GM06990 (cell line): ENCODE measurements around the gene ZNF574.

Experiments used
- DNase-seq: peaks from one replicate; pipeline ENCODE4 v3.0.0-alpha.2; 2011; ENCODE audit not compliant: insufficient read length; ENCODE audit errors: extremely low read depth
- H3K27me3 ChIP-seq: replicated peaks from 2 replicates; pipeline ENCODE4 v1.6.0; 2011; ENCODE audit warnings: low read length; ENCODE audit not compliant: control insufficient read depth, insufficient read depth
- H3K36me3 ChIP-seq: 2 replicates; pipeline ENCODE4 v1.5.1; 2011; ENCODE audit warnings: low read length; ENCODE audit not compliant: control insufficient read depth, insufficient read depth
- H3K4me3 ChIP-seq: replicated peaks from 2 replicates; pipeline ENCODE4 v1.5.1; 2011; ENCODE audit warnings: low read depth, mild to moderate bottlenecking, control low read depth, low read length
- TF ChIP-seq, protein P1 (sequence below): IDR thresholded peaks from 2 replicates; pipeline ENCODE4 v1.5.1; 2011; ENCODE audit warnings: low read length, control low read depth, mild to moderate bottlenecking, inconsistent platforms; ENCODE audit not compliant: insufficient read depth, poor library complexity, severe bottlenecking

The ZNF574 gene

DNA sequence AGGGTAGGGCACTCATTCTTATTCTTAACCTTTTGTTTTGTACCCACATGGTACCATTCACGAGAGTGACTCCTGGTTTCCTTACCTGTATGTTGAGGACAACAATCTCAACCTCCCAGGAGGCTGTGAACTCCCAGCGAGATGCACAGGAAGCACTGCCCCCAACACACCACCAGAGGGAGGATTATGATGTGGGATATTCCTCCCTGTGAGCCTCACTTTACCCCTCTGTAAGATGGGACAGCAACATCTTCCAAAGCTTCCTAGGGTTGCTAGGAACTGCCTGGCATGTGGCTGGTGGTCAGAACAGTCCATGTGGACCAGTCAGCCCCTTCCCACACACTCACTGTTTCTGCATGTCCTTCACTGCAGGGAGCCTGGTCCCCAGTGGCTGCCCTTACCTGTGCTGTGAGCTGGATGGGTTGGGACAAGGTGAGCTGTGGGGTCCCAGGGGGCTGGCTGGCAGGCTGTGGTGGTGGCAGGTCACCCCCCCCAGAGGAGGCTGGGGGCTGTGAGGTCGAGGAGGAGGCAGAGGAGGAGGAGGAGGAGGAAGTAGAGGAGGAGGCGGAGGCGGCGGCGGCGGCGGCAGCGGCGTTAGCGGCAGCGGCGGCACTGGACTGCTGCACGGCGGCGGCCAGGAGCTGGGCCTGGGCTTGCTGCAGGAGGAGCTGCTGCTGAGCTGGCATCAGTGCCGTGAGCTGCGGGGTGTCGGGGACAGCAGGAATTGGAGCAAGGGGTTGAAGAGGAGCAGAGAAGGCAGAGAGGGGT is 40.5 kb downstream of the ZNF574 start:
- TF ChIP-seq, protein P1, sequence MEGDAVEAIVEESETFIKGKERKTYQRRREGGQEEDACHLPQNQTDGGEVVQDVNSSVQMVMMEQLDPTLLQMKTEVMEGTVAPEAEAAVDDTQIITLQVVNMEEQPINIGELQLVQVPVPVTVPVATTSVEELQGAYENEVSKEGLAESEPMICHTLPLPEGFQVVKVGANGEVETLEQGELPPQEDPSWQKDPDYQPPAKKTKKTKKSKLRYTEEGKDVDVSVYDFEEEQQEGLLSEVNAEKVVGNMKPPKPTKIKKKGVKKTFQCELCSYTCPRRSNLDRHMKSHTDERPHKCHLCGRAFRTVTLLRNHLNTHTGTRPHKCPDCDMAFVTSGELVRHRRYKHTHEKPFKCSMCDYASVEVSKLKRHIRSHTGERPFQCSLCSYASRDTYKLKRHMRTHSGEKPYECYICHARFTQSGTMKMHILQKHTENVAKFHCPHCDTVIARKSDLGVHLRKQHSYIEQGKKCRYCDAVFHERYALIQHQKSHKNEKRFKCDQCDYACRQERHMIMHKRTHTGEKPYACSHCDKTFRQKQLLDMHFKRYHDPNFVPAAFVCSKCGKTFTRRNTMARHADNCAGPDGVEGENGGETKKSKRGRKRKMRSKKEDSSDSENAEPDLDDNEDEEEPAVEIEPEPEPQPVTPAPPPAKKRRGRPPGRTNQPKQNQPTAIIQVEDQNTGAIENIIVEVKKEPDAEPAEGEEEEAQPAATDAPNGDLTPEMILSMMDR = peak; percentile 32

DNA sequence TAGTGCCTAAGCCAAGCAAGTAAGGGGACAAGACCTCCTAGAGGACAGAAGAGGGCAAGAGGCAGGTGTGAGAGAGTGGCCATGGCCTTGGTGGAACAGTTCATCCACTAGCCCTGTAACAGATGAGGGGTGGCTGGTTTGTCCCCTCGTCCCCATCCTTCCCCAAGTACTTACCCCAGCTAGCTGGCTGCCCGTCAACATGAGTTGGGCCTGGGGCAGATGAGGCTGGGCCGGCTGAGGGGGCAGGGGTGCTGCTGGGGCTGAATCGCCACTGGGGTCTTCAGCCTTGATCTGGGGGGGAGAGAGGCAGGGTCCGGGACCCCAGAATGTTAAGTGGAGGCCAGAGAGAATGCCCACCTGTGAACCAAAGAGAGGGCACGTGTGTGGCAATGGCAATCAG is 41.1 kb downstream of the ZNF574 start:
- TF ChIP-seq, protein P1 = no peak
- Histone ChIP-seq H3K36me3 (peaks cover 29% of the 10 kb centered on the region), H3K4me3 (no peak overlapping the region), H3K27me3 (no peaks in the 10 kb centered on the region)
- no peak for DNase-seq

More for the DNA sequence above, 40.5 kb downstream of the ZNF574 start:
- no peak for DNase-seq
- peaks cover 30% of the 10 kb centered on the region for H3K36me3 ChIP-seq
- H3K4me3 ChIP-seq = no peak overlapping the region
- H3K27me3 ChIP-seq = no peaks in the 10 kb centered on the region

DNA sequence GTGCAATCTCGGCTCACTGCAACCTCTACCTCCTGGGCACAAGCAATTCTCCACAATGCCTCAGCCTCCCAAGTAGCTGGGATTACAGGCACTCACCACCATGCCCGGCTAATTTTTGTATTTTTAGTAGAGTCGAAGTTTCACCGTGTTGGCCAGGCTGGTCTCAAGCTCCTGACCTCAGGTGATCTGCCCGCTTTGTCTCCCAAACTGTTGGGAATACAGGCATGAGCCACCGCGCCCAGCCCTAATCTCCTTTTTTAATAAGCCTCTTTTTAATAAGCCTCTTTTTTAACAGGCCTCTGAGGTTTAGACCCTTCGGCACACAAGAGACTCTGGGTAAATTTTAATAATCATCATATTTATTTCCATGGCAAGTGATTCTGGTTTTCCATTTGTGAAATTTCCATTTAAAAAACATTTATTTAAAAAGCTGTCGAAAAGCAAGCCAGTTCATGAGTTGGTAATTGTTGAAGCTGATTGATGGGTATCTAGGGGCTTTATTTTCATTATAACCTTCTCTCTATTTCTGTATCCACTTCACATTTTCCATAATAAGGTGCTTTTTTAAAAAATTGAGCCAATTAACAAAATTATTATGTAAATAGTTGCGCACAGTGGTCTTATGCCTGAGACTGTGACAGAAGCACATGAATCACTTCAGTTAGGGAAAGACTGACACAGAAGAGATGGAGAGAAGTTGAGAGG is 44.5 kb downstream of the ZNF574 start:
- no peak overlapping the region for H3K4me3 ChIP-seq
- no peak for DNase-seq
- TF ChIP-seq, protein P1 = no peak
- peaks cover 19% of the 10 kb centered on the region for H3K36me3 ChIP-seq
- H3K27me3 ChIP-seq = no peaks in the 10 kb centered on the region

DNA sequence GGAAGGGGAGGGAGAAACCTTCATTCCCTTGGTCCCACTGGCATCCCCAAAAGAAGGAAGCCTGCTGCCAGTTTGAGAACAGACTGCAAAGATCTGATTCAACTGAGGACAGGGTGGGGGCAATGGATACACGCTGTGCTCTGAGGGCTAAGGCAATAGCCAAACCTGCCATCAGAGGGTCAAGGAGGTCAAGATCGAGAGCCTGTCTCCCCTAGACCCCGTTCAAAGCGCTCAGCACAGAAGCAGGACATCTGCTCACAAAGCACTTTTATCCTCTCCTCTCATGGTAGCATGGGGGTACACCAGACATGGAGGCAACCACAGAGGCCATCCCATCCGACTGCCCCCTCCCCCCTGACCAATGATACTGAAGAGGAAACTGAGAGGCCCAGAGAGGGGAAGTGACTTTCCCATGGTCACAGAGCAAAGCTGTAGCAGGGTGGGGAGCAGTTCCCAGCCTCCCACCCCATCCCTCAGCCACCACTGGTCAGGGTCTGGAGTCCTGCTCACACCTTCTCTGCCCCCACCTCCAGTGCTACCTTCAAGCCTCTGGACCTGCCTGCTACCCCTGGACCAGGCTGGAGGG is 45.2 kb downstream of the ZNF574 start:
- Histone ChIP-seq H3K36me3 (peaks cover 19% of the 10 kb centered on the region), H3K4me3 (peak overlapping the region; percentile 61; the same call in 1 of the 2 replicates), H3K27me3 (no peaks in the 10 kb centered on the region)
- no peak for DNase-seq
- TF ChIP-seq, protein P1 = no peak

GRCh38 chr19:42121656-42122069 is 45.7 kb downstream of the ZNF574 start:
- Histone ChIP-seq H3K36me3 (peaks cover 15% of the 10 kb centered on the region), H3K4me3 (peak overlapping the region; percentile 61), H3K27me3 (no peaks in the 10 kb centered on the region)
- peak; percentile 67 for DNase-seq
- TF ChIP-seq, protein P1 = no peak
